Lung (tissue), 12 donors: Measurements from ENCODE around the gene SLC2A6. TPM values are rescaled to one million over a fixed set of nuclear protein-coding genes. Genes with fewer than 3 reads are reported as not detected.

ENCODE experiments used
- ATAC-seq: fragments of 200-7000 bp; cut with Tn5 transposase; one replicate; pipeline ENCODE4 v1.9.1; 2020; ENCODE audit warnings: moderate number of reproducible peaks; ENCODE audit not compliant: insufficient read depth, low FRiP score
- DNase-seq, 3 donors: peaks; one replicate each; pipeline ENCODE4 v3.0.0-alpha.2; 2013 to 2017
- H3K27ac ChIP-seq, 2 donors: one replicate each; pipeline ENCODE4 v1.5.1; 2013; ENCODE audit warnings: mild to moderate bottlenecking in 2 of 2, moderate library complexity in 2 of 2, control low read depth in 1 of 2, inconsistent platforms in 1 of 2, low read depth in 1 of 2, low read length in 1 of 2
- H3K27me3 ChIP-seq, 3 donors: one replicate each; pipeline ENCODE4 v1.5.1; 2013; ENCODE audit warnings: low read length in 2 of 3; ENCODE audit not compliant: control insufficient read depth in 3 of 3, insufficient read depth in 3 of 3
- H3K36me3 ChIP-seq, 4 donors: one replicate each; pipeline ENCODE4 v1.5.1; 2013; ENCODE audit warnings: low read length in 4 of 4, mild to moderate bottlenecking in 1 of 4, moderate library complexity in 1 of 4; ENCODE audit not compliant: control insufficient read depth in 4 of 4, insufficient read depth in 4 of 4
- H3K4me1 ChIP-seq, 5 donors: one replicate each; pipeline ENCODE4 v1.5.1; 2013; ENCODE audit warnings: low read length in 5 of 5, mild to moderate bottlenecking in 2 of 5, moderate library complexity in 1 of 5; ENCODE audit not compliant: control insufficient read depth in 5 of 5, insufficient read depth in 5 of 5
- H3K4me3 ChIP-seq: one replicate; pipeline ENCODE4 v1.5.1; 2013; ENCODE audit warnings: mild to moderate bottlenecking, control low read depth, moderate library complexity
- H3K9ac ChIP-seq, 2 donors: one replicate each; pipeline ENCODE4 v1.5.1; 2013; ENCODE audit warnings: low read length in 2 of 2, control low read depth in 1 of 2; ENCODE audit not compliant: insufficient read depth in 1 of 2
- H3K9me3 ChIP-seq, 4 donors: one replicate each; pipeline ENCODE4 v1.5.1; 2013; ENCODE audit warnings: low read length in 3 of 4, mild to moderate bottlenecking in 1 of 4, moderate library complexity in 1 of 4; ENCODE audit not compliant: control insufficient read depth in 4 of 4, insufficient read depth in 3 of 4
- WGBS, 2 donors: extraction: QIAGEN DNeasy Blood & Tissue Kit; methylation state at CpG; one replicate each; pipeline ENCODE4 v1.1.7; 2013; 5-methylcytosine and 5-hydroxymethylcytosine counted together
- polyA plus RNA-seq, 2 donors: library from polyadenylated mRNA; stranded (reverse); fragments of 200-250 nt; gene quantifications; one replicate each; pipeline ENCODE4 v1.2.1, GENCODE V29; 2013
- total RNA-seq, 2 donors: library from RNA; depleted of rRNA in 1 of 2; stranded (reverse); fragments of >200 nt in 1 of 2; gene quantifications; one replicate each; pipeline ENCODE4 v1.2.1, GENCODE V29; 2014 to 2021
- TF ChIP-seq, protein P1 (sequence below): IDR thresholded peaks from 2 replicates; pipeline ENCODE4 v1.5.1; 2012; ENCODE audit warnings: mild to moderate bottlenecking; ENCODE audit errors: control extremely low read depth, extremely low read depth
- donor health status: control.
- donor health status: control.
- donor health status: Bipolar disorder and iron deficiency.
- donor health status: healthy.
- donor health status: DM: yes; HTN: yes; CAD: no.

The SLC2A6 gene
- total and polyA plus RNA-seq, 4 donors = 8.4 to 49.6 (median 18.5) TPM

DNA sequence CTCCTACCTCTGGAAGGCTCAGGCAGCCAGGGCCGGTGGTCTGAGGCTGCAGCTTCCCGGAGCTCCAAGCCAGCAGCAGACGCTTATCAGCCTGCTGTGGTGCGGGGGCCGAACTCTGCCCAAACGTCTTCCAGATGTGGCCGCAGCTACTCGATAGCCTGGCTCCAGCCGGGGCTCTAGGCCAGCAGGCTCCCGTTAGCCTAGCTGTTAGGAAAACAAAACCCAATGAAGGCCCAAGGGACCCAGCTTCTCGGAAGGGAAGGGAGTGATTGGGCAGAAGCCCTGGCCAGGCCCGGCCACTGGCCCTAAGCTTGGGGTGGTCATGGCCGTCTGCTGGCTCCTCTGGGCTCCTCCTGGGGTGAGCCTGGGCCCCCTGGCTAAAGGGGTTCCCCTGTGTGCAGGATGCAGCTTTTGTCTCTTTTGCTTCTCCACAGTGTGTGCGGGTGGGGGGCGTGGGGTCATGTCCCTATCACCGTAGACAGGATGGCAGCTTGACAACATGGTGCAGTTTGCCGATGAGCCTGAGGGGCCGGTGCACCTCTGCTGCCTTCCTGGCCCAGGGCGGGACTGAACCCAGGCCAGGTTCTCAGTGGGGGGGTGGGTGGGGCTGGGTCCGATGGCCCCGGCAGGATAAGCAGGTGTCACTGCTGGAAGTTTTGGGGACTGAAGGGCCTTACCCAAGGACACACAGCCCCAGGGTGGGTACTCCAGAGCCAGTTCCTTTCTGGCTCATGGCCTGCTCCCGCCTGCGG lies 27.2 kb upstream of the SLC2A6 start:
- Histone ChIP-seq H3K27me3 (no peaks in the 10 kb centered on the region), H3K9ac (no peak overlapping the region), H3K4me3 (no peak overlapping the region), H3K9me3 (peaks cover 0 to 9% (median under 1%) of the 10 kb centered on the region in 4 donors), H3K27ac (no peak overlapping the region), H3K4me1 (peaks cover 0 to 36% (median 9%) of the 10 kb centered on the region in 5 donors), H3K36me3 (no peaks in the 10 kb centered on the region)
- DNase-seq (peak; percentile 50 to 61 (median 58)), ATAC-seq (peak; percentile 29)
- 78 to 87% methylated on average over 21 to 23 of the region's 23 CpGs for WGBS, 2 donors
- TF ChIP-seq, protein P1, sequence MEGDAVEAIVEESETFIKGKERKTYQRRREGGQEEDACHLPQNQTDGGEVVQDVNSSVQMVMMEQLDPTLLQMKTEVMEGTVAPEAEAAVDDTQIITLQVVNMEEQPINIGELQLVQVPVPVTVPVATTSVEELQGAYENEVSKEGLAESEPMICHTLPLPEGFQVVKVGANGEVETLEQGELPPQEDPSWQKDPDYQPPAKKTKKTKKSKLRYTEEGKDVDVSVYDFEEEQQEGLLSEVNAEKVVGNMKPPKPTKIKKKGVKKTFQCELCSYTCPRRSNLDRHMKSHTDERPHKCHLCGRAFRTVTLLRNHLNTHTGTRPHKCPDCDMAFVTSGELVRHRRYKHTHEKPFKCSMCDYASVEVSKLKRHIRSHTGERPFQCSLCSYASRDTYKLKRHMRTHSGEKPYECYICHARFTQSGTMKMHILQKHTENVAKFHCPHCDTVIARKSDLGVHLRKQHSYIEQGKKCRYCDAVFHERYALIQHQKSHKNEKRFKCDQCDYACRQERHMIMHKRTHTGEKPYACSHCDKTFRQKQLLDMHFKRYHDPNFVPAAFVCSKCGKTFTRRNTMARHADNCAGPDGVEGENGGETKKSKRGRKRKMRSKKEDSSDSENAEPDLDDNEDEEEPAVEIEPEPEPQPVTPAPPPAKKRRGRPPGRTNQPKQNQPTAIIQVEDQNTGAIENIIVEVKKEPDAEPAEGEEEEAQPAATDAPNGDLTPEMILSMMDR = no peak

DNA sequence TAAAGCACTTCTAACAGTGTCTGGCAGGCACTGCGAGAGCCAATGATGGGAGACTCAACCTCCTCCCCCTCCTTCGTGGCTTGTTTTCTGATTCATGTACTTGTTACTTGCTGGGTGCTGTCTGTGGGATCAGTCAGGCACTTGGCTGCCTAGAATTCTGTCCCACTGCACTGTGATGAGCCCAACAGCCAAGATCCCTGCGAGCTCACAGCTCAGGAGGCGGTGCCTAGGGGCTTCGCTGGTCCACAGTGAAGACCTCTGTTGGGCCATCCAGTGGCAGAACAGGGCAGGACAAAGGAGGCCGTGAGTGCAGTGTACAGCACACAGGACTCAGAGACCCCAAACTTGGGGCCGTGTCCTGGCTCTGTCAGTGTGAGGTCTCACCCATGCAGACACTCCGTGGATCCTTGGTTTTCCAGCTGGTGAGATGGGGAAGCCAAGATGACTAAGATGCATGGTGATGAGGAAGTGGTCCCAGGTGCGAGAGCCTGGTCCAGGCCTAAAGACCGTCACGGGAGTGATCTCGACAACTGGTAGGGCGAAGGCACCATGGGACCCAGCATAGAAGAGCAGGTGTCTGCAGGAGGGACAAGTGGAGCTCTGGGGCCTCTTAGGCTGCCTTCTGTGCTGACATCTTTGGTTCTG lies 26.4 kb upstream of the SLC2A6 start:
- Histone ChIP-seq H3K4me1 (peaks cover 0 to 33% (median 9%) of the 10 kb centered on the region in 5 donors), H3K27ac (no peak overlapping the region), H3K4me3 (no peak overlapping the region), H3K9me3 (peaks cover 0 to 9% (median under 1%) of the 10 kb centered on the region in 4 donors), H3K27me3 (no peaks in the 10 kb centered on the region), H3K9ac (no peak overlapping the region), H3K36me3 (no peaks in the 10 kb centered on the region)
- WGBS, 2 donors = 86 to 87% methylated on average over 13 of the region's 13 CpGs
- TF ChIP-seq, protein P1 = no peak
- ATAC-seq (peak; percentile 31), DNase-seq (no peak)

DNA sequence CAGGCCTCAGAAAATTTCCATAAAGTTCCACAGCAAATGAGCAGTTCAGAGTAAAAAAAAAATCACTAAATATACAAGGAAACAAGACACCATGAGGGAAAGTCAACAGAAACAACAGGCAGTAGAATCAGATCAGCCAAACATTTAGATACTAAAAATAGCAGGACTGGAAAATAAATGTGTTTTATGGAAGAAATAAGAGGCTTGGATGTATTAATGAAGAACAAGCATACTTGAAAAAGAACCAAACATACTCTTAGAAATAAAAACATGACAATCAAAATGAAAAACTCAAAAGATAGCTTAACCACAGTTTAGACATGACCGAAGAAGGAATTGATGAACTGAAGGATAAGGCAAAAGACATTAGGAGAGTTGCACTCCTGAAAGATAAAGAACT lies 23.2 kb upstream of the SLC2A6 start:
- H3K27ac ChIP-seq = no peak overlapping the region
- H3K9me3 ChIP-seq = peaks cover 0 to 9% (median under 1%) of the 10 kb centered on the region in 4 donors
- H3K9ac ChIP-seq = no peak overlapping the region
- no peak overlapping the region for H3K4me3 ChIP-seq
- TF ChIP-seq, protein P1 = no peak
- H3K36me3 ChIP-seq = no peaks in the 10 kb centered on the region
- WGBS, 2 donors = 95 to 96% methylated on average over 1 of the region's 1 CpG
- no peak for ATAC-seq
- H3K4me1 ChIP-seq = peaks cover 0 to 42% (median 16%) of the 10 kb centered on the region in 5 donors
- no peak for DNase-seq
- H3K27me3 ChIP-seq = peaks cover 0 to 5% (median 0%) of the 10 kb centered on the region in 3 donors
